ENCODE results near the gene LAGE3. TPM values are rescaled to one million over a fixed set of nuclear protein-coding genes. Genes with fewer than 3 reads are reported as not detected.

Gene LAGE3
- total RNA-seq, 2 donors from 2014 or later: 44.9 to 46.0 TPM

DNA sequence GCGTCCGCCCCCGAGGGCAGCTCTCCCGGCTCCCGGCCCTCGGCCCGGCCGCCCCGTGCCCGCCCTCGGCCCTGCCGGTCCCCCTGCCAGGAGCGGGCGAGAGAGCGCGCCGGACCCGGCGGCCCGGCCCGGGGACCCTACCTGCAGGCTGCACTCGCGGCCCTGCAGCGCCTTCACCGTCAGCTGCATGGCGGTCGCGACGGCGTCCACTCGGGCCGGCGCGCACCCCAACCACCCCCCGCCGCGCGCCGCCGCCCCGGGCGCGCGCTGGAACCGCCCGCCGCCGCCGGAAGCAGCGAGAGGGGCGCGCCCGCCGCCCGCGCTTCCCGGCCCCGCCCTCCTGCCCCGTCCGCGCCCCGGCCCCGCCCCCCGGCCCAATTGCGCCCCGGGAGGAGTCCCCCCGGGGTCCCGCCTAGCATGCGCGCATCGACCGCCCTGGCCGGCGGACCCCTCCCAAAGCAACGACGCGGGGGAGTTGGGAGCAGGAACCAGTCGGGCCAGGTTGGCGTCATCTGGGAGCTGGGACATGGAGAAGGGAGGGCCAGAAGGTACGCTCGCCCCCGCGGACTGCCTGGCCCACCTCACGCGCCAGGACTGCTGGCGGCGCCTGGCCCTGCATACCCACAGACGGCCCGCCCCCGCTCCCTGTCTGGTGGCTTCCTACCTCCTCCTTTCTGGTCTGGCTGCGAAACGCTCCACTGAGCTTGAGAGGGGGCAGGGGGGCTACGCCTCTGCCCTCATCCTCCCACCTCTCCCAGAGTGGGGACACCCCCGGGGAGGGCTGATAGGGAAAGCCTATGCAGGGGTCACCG is 7.5 kb upstream of the LAGE3 start, which contains the start of gene UBL4A:
Gene UBL4A (minus strand): TSS at position 220 of the 812 bp plus-strand sequence. CDS start 31 bp downstream, at position 189.
- H3K27ac Mint-ChIP-seq: peak within 1 kb of the TSS in 1 of 2 donors; percentile 44
- DNase-seq (ENCODE audit: low spot score in 2 of 2): peak in 1 of 2 donors; percentile 62

GRCh38 chrX:154486052-154486395 is 6.9 kb upstream of the LAGE3 start:
- Mint-ChIP-seq H3K27ac (no peak overlapping the region), H3K36me3 (peaks cover 5 to 9% of the 10 kb centered on the region in 2 donors), H3K9me3 (no peaks in the 10 kb centered on the region)
- DNase-seq (ENCODE audit: low spot score in 2 of 2) (peak; percentile 36 to 61), ATAC-seq (peak in 1 of 2 donors; percentile 14)

More for the DNA sequence above, 7.5 kb upstream of the LAGE3 start, which contains the start of gene UBL4A:
- ATAC-seq: peak; percentile 9 to 47
- Mint-ChIP-seq H3K9me3 (no peaks in the 10 kb centered on the region), H3K36me3 (peaks cover 5 to 9% of the 10 kb centered on the region in 2 donors)

DNA sequence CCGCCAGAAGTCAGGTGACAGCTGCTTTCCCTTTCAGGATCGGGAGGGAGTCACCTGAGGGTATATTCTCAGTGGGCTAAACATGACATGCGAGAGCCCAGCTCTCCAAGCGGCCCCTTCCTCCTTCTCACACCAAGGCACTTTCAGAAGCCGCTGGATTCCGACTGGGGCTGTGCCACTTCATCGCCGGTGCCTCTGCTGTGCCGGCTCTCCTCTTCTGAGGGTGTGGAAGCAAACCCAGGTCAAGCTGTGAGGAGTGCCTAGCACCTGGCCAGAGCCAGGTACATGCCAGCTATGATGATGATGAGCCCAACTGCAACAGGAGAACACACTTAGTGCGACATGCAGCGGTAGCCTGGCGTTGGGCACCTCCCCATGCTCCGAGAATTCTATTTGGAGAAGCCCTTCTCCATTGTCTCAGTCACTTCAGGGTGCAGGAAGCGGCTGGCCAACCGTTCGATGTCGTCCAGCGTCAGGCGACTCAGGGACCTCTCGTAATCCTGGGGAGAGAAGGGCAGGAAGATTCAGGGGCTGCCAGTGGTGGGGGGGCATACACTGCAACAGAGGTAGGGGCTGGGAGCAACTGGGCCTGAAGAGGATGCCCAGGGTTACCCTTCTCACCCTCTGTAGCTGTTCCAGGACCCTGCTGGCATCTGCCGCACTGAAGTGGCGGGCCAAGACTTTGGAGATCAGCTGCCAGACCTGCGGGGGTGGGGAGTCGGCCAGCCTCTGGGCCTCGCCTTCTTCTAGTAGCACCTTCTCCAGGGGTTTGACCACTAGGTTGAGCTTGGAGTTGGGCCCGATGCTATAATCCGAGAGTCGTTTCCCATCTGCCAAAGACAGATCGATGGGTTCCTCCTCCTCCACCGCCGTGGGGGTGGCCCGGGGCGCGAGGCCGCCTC is 6.3 kb upstream of the LAGE3 start:
- Mint-ChIP-seq H3K9me3 (no peaks in the 10 kb centered on the region), H3K27ac (no peak overlapping the region), H3K36me3 (peaks cover 5 to 9% of the 10 kb centered on the region in 2 donors)
- no peak for DNase-seq (ENCODE audit: low spot score in 2 of 2)
- no peak for ATAC-seq

GRCh38 chrX:154484255-154485149 is 5.4 kb upstream of the LAGE3 start:
- ATAC-seq (peak in 1 of 2 donors; percentile 31), DNase-seq (ENCODE audit: low spot score in 2 of 2) (no peak)
- Mint-ChIP-seq H3K36me3 (peaks cover 5% of the 10 kb centered on the region in 2 donors), H3K9me3 (no peaks in the 10 kb centered on the region), H3K27ac (no peak overlapping the region)

GRCh38 chrX:154483325-154483724 is 4.2 kb upstream of the LAGE3 start:
- ATAC-seq (no peak), DNase-seq (ENCODE audit: low spot score in 2 of 2) (no peak)
- Mint-ChIP-seq H3K9me3 (no peaks in the 10 kb centered on the region), H3K27ac (peak overlapping the region in 1 of 2 donors; percentile 72), H3K36me3 (peaks cover 4 to 5% of the 10 kb centered on the region in 2 donors)

DNA sequence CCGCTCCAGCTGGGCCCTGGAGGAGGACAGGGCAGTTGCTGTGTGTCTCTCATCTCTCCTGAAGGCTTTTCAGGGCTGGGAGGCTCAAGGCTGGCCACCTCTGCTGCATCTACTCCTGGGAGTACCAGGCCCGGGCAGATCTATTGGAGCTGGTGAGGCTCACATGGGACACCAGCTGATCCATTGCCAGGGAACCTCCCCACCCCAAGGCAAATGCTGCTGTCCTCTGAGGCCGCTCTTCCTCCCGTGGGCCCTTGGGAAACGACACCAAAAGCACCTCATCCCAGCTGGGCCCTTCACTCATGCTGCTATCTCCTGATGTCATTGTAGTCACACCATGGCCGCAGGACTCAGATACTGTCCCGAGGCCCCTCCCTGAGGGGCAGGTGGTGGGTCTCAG is 3.7 kb upstream of the LAGE3 start:
- H3K27ac Mint-ChIP-seq: no peak overlapping the region
- no peaks in the 10 kb centered on the region for H3K9me3 Mint-ChIP-seq
- ATAC-seq: no peak
- H3K36me3 Mint-ChIP-seq: peaks cover under 1 to 4% of the 10 kb centered on the region in 2 donors
- DNase-seq (ENCODE audit: low spot score in 2 of 2): no peak

DNA sequence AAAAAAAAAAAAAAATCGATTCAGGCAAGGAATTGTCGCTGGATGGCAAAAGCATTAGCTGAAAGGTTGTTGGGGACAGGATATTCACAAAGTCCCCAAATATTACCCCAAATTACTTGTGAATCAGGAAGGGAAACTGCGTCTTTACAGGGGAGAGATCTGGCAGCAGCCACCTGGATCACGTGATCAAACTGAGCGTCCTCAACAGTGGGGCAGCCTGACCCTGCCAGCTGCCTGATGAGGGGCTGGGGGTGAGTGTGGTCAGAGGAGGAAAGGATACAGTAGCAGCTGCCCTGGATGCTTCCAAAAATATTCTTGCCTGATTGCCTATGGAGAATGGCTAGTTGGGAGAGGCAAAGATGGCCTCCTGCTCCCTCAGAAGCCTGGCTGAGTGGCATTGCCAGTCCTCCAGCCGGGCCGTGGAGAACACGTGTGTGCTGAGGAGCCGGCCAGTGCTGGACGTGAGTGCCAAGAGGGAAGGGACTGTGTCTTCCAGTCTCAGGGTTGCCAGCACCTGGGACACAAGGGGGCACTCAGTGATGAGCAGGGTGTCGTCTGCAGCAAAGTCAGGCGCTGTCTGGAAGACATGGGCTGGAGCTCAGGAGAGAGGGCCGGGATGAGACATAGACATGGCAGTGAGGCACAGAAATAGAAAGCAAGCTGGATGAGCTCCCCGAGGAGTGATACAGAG is 3.0 kb upstream of the LAGE3 start:
- ATAC-seq: no peak
- Mint-ChIP-seq H3K9me3 (no peaks in the 10 kb centered on the region), H3K36me3 (peaks cover 0 to 4% of the 10 kb centered on the region in 2 donors), H3K27ac (no peak overlapping the region)
- DNase-seq (ENCODE audit: low spot score in 2 of 2): no peak

DNA sequence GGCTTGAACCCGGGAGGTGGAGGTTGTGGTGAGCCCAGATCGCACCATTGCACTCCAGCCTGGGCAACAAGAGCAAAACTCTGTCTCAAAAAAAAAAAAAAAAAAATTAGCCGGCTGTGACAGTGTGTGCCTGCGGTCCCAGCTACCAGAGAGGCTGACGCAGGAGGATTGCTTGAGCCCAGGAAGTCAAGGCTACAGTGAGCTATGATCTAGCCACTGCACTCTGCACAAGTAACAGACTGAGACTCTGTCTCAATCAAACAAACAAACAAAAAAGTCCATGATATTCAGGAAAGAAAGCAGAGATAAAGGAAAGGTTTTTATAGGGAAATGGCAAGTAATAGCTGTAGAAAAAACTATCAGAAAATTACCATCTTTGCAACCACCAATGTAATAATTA is 2.1 kb upstream of the LAGE3 start:
- no peak for DNase-seq (ENCODE audit: low spot score in 2 of 2)
- no peak for ATAC-seq
- H3K27ac Mint-ChIP-seq: no peak overlapping the region

DNA sequence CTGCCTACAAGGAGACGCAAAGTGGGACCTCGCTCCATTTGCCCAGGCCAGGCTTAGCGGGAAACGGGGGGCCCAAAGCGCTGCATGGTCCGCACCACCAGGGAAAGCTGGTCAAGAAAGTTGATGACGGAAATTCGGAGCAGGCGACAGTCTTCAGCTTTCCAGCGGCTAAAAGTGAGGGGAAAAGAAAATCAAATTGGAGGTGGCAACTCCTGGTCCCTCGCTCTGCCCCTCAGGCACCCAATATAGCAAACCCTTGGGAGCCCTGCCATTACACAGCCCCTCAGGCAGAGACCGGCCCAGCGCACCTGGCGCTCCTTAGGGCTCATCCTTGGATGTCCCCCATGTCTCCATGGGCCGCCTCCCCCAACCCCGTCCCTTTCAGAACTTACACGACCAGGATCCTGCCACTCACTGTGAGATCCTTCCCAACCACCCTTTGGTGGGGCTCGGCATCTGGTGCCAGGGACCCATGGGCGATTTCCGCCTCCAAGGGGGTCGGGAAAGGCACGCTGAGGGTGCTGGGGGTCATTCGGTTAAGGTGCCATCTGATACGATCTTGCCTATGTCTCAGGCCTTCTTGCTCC is 1.1 kb downstream of the LAGE3 start:
- Mint-ChIP-seq H3K9me3 (no peaks in the 10 kb centered on the region), H3K27ac (peak overlapping the region; percentile 55 to 90), H3K36me3 (no peaks in the 10 kb centered on the region)
- DNase-seq (ENCODE audit: low spot score in 2 of 2): no peak
- ATAC-seq: no peak

More for the DNA sequence above, 2.1 kb upstream of the LAGE3 start:
- H3K9me3 Mint-ChIP-seq: no peaks in the 10 kb centered on the region
- H3K36me3 Mint-ChIP-seq: peaks cover 0 to 4% of the 10 kb centered on the region in 2 donors

DNA sequence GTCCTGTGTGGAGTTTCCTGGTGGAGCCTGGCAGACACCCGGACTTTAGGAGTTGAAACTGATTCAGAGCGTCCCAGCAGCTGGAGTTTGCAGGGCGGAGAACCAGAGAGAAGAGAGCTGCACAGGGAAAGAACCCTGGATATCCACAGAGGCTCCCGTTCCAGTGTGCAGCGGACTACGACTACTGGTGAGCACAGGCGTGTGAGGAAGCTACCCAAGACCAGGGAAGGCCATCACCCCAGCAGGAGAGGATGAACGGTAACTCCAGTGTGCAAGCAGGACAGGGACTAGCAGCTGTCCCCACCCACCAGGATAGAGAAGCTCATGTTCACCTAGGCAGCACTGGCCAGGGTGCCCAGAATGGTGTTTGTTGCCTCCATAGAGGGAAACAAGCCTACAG is 2.3 kb downstream of the LAGE3 start:
- ATAC-seq (no peak), DNase-seq (ENCODE audit: low spot score in 2 of 2) (no peak)
- Mint-ChIP-seq H3K27ac (no peak overlapping the region), H3K36me3 (no peaks in the 10 kb centered on the region), H3K9me3 (no peaks in the 10 kb centered on the region)

DNA sequence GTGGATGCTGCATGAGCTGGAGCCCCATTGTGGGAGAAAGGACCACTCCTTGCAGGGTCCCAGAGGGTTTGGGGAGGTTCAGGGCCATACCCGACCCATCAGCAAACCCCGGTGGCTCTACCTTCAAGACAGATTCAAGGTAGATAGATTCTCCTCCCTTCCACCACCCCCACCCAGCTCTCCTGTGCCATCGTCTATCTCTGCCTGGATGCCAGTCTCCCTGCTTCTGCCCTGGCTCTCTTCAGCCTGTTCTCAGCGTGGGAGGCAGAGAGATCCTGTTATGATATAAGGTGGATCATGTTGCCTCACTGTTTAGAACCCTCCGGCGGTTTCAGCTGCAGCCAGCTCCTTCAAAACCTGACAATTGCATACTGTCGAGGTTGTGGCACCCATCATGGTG is 5.4 kb downstream of the LAGE3 start:
- Mint-ChIP-seq H3K36me3 (no peaks in the 10 kb centered on the region), H3K27ac (no peak overlapping the region), H3K9me3 (no peaks in the 10 kb centered on the region)
- ATAC-seq (no peak), DNase-seq (ENCODE audit: low spot score in 2 of 2) (no peak)

- no peaks in the 10 kb centered on the region for H3K9me3 Mint-ChIP-seq
These were observed 6.1 kb downstream of the LAGE3 start for GRCh38 chrX:154472685-154473632.

DNA sequence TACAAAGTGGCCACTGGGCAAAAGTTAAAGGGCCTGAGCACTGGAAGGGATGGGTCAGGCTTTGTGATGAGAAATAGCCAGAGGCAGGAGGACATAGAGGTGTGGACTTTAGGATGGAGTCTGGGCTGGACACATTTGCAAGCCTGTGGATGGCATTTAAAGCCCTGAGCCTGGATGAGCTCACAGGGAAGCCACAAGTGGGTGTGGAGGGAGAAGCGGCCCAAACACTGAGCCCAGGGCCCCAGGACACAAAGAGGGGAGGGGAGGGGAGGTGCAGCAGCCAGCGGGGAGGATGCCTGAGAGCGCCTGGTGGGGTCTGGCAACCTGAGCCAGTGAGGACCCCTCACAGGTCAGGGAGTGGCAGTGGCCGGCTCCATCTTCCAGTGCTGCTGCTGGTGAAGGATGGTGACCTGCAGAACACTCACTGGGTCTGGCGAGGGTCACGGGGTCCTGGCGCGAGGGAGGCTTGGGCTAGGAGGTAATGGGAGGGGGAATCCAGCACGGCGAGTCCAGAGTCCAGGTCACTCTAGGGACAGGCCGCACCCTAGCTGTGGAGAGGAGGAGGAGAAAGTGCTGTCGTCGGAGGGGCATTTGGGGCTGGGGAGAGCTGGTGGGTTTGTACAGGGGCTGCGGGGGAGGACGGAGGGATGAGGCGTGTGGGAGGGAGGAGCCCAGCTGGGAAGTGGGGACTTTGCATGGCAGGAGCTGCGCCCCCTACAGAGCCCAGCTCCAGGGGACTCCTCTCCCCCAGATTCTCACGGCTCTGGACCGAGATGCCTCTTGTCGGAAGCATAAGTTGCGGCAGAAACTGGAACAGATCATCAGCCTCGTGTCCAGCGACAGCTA is 7.0 kb downstream of the LAGE3 start:
- Mint-ChIP-seq H3K36me3 (no peaks in the 10 kb centered on the region), H3K27ac (no peak overlapping the region), H3K9me3 (no peaks in the 10 kb centered on the region)
- no peak for DNase-seq (ENCODE audit: low spot score in 2 of 2)
- ATAC-seq: no peak

More at GRCh38 chrX:154472685-154473632, 6.1 kb downstream of the LAGE3 start:
- Mint-ChIP-seq H3K36me3 (no peaks in the 10 kb centered on the region), H3K27ac (no peak overlapping the region)
- peak in 1 of 2 donors; percentile 13 for ATAC-seq
- no peak for DNase-seq (ENCODE audit: low spot score in 2 of 2)

Measured in activated naive CD4-positive, alpha-beta T cell treated with anti-CD3 and anti-CD28 coated beads, Interleukin-2, amount 50 U/mL, for 72 hours (primary cell).